HG02981 (cell line): ENCODE data around the gene DPPA5.
"Not testable (repeated sequence)": the region's sequence is repeated elsewhere in the genome, so short reads cannot be mapped to it uniquely, and the experiment has no call there.

Experiments used
- ATAC-seq: cut with Tn5 transposase; IDR thresholded peaks from one replicate; pipeline ENCODE4 v1.9.1; 2021; ENCODE audit warnings: mild to moderate bottlenecking, moderate library complexity; ENCODE audit not compliant: unreplicated experiment

DPPA5 gene

GRCh38 chr6:73353636-73354593, at the start of gene DPPA5:
Gene DPPA5, minus strand, starts transcription at chr6:73354276. Its CDS starts 51 bp downstream, at chr6:73354225.
- no peak for ATAC-seq

GRCh38 chr6:73400656-73401055, 46.6 kb upstream of the DPPA5 start:
- ATAC-seq, result no peak

- ATAC-seq, result no peak
These were observed 41.8 kb upstream of the DPPA5 start for GRCh38 chr6:73395875-73396274.

GRCh38 chr6:73394577-73395354, 40.7 kb upstream of the DPPA5 start, which contains the start of gene DDX43:
Gene DDX43, plus strand, starts transcription at chr6:73394828. Its CDS starts 78 bp downstream, at chr6:73394906.
- no peak for ATAC-seq

- no peak for ATAC-seq
These were observed 39.2 kb upstream of the DPPA5 start for GRCh38 chr6:73393278-73393677.

- ATAC-seq, result not testable (repeated sequence)
These were observed 38.1 kb upstream of the DPPA5 start for GRCh38 chr6:73392188-73392587.

- ATAC-seq, result no peak
These were observed 37.6 kb upstream of the DPPA5 start for GRCh38 chr6:73391675-73392074.

GRCh38 chr6:73389854-73390253, 35.8 kb upstream of the DPPA5 start:
- no peak for ATAC-seq

GRCh38 chr6:73388800-73389512, 34.9 kb upstream of the DPPA5 start:
- ATAC-seq, result peak; percentile 60

- peak; percentile 26 for ATAC-seq
These were observed 34.3 kb upstream of the DPPA5 start for GRCh38 chr6:73388433-73388799.

- ATAC-seq, result no peak
These were observed 28.5 kb upstream of the DPPA5 start for GRCh38 chr6:73382462-73383113.

- not testable (repeated sequence) for ATAC-seq
These were observed 27.5 kb upstream of the DPPA5 start for GRCh38 chr6:73381531-73381930.

- no peak for ATAC-seq
These were observed 23.1 kb upstream of the DPPA5 start for GRCh38 chr6:73377225-73377624.

- ATAC-seq, result no peak
These were observed 21.1 kb upstream of the DPPA5 start for GRCh38 chr6:73375216-73375615.

- ATAC-seq, result no peak
These were observed 18.4 kb upstream of the DPPA5 start for GRCh38 chr6:73372516-73372915.

- ATAC-seq, result no peak
These were observed 17.9 kb upstream of the DPPA5 start for GRCh38 chr6:73371984-73372383.

GRCh38 chr6:73369563-73369962, 15.5 kb upstream of the DPPA5 start, which contains the start of gene OOEP:
Gene OOEP, minus strand, starts transcription at chr6:73369897. Its CDS starts 105 bp downstream, at chr6:73369792.
- no peak for ATAC-seq

- ATAC-seq, result no peak
These were observed 15.1 kb upstream of the DPPA5 start for GRCh38 chr6:73369157-73369556.

GRCh38 chr6:73368675-73369074, 14.6 kb upstream of the DPPA5 start:
- ATAC-seq, result no peak

- ATAC-seq, result no peak
These were observed 13.8 kb upstream of the DPPA5 start for GRCh38 chr6:73367761-73368355.
